HG03432 (cell line): ENCODE results near the gene OGT.
"Not testable (repeated sequence)": the region's sequence is repeated elsewhere in the genome, so short reads cannot be mapped to it uniquely, and the experiment has no call there.

Experiments used
- ATAC-seq: cut with Tn5 transposase; IDR thresholded peaks from one replicate; pipeline ENCODE4 v1.9.1; 2021; ENCODE audit warnings: mild to moderate bottlenecking, moderate library complexity; ENCODE audit not compliant: unreplicated experiment

The OGT gene

DNA sequence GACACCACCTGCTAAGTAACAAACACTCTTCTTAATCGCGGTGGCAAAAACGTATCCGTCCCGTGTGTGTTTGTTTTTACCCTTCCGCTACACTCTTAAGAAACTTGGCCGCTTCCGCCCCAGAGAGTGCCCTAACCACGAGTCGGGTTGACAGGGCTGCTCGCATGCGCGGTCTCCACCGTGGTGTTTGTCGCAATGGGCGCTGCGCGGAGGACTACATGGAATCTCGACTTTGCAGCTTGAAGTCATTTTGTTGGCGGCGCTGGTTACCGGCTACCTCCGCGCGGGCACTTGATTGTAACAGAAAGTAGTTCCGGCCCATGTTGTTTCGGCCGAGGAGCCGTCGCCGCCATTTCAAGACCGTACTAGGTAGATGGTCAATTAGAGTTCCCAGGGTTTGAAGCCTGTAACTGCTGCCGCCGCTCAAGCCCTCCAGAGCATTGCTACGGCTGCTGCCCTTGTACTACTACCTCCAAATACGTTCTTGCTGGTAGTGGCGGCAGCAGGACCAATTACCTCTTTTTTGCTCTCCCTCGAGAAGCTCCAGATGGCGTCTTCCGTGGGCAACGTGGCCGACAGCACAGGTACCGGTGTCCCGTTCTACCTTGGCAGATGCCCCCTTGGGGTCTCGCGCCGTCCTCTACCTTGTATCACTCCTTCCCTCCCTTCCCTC, at the start of gene OGT:
OGT (plus strand) TSS at position 352 of the 673 bp plus-strand sequence; CDS start at position 548, 196 bp downstream.
- ATAC-seq: peak; percentile 83

GRCh38 chrX:71487814-71488213, 45.1 kb upstream of the OGT start:
- no peak for ATAC-seq

DNA sequence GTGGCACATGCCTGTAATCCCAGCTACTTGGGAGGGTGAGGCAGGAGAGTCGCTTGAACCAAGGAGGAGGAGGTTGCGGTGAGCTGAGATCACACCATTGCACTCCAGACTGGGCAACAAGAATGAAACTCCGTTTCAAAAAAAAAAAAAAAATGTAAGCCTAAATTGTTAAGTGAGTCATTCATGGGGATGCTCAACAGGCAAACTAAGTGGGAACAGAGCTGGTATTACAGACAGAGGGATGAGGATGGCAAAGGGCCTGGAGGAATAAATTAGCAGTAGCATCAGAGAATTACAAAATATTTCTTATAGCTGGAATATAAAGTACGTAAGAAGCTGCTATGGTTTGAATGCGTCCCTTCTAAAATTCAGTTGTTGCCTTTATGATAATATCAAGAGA, 43.4 kb upstream of the OGT start:
- no peak for ATAC-seq

GRCh38 chrX:71492231-71493065, 40.5 kb upstream of the OGT start:
- ATAC-seq: peak; percentile 69

- no peak for ATAC-seq
These were observed 39.7 kb upstream of the OGT start for GRCh38 chrX:71493111-71493613.

- ATAC-seq: not testable (repeated sequence)
These were observed 36.9 kb upstream of the OGT start for GRCh38 chrX:71495979-71496378.

DNA sequence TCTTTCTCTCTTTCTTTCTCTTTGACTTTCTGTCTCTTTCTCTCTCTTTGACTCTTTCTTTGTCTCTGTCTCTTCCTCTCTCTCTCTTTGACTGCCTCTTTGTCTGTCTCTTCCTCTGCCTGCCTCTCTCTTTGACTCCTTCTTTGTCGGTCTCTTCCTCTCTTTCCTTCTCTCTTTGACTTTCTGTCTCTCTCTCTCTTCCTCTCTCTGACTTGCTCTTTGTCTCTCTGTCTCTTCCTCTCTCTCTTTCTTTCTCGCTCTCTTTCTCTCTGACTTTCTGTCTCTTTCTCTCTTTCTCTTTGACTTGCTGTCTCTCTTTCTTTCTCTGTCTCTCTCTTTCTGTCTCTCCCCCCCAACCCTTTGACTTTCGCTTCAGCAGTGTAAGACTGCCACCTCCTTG, 36.4 kb upstream of the OGT start:
- ATAC-seq: no peak

- not testable (repeated sequence) for ATAC-seq
These were observed 30.8 kb upstream of the OGT start for GRCh38 chrX:71502080-71502479.

DNA sequence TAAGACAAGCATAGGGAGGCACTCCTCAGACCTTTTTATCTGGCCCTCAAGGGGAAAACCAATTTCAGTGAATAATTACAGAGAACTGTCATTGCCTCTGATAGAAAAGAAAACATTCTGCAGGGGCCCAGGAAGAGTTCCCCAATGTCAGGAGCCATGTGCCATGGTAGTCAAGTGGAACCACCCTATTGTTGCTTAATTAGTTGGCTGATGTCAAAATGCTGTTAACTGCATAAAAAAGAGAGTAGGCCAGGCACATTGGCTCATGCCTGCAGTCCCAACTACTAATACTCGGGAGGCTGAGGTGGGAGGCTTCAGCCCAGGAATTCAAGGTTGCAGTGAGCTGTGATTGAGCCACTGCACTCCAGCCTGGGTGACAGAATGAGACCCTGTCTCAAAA, 28.6 kb upstream of the OGT start:
- no peak for ATAC-seq

DNA sequence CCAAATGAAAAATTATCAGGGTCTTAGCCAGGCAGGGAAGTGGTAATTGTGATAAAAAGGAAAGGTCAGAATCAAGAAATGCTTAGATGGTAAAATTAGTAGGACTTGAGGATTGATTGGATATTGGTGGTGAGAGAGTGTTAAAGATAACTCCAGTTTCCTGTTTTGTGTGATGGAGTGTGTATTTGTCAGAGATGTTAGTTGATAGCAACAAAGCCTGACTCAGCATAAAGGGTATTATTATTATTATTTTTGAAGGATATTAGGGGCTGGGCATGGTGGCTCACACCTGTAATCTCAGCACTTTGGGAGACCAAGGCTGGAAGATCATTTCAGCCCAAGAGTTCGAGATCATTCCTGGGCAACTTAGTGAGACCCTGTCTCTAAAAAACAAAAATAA, 23.6 kb upstream of the OGT start:
- no peak for ATAC-seq

DNA sequence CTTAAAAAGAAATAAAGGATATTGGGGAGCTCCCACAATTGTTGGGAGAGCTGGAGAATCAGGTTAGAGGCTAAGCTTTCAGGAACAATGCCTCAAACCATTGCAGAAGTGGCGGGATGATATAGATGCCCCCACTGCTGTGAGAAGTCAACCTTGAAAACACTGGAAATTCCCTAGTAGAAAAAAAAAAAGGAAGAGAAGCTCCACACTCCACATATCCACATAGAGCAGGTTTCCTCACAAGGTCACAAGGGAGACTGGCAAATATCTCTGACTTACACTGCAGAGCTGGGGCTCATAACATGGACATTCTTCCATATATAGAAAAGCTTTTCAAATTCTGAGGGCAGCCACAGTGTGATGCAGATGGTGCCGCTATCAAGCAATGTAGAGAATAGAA, 22.7 kb upstream of the OGT start:
- no peak for ATAC-seq

DNA sequence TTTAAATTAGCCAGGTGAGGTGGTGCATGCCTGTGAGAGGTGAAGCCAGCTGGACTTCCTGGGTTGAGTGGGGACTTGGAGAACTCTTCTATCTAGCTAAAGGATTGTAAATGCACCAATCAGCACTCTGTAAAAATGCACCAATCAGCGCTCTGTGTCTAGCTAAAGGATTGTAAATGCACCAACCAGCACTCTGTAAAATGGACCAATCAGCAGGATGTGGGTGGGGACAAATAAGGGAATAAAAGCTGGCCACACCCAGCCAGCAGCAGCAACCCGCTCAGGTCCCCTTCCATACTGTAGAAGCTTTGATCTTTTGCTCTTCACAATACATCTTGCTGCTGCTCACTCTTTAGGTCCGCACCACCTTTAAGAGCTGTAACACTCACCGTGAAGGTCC, 19.2 kb upstream of the OGT start:
- ATAC-seq: not testable (repeated sequence)

GRCh38 chrX:71514367-71515037, 18.4 kb upstream of the OGT start:
- ATAC-seq: peak; percentile 93

- ATAC-seq: no peak
These were observed 17.9 kb upstream of the OGT start for GRCh38 chrX:71515038-71515396.

- ATAC-seq: no peak
These were observed 7.6 kb upstream of the OGT start for GRCh38 chrX:71525316-71525715.

GRCh38 chrX:71532078-71532752, 689 bp upstream of the OGT start:
- ATAC-seq: peak; percentile 27

DNA sequence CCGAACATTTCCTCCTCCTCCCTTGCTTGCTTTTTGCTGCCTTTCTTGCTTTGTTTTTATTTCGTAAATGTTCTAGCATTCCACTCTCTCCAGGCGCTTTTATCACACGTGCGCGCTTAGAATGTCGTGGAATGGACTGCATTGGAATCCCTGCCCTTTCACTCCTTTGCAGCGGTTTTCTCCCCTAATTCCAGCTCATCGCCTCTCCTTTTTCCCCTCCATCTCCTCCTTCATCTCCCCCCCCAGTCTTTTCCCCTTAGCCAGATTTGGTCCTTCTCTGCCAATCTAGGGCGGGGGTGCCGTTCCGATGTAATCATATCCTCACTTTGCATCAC, 579 bp downstream of the OGT start:
- no peak for ATAC-seq

GRCh38 chrX:71533851-71534561, 1.1 kb downstream of the OGT start:
- ATAC-seq: no peak

GRCh38 chrX:71534773-71535544, 2.1 kb downstream of the OGT start:
- ATAC-seq: no peak

DNA sequence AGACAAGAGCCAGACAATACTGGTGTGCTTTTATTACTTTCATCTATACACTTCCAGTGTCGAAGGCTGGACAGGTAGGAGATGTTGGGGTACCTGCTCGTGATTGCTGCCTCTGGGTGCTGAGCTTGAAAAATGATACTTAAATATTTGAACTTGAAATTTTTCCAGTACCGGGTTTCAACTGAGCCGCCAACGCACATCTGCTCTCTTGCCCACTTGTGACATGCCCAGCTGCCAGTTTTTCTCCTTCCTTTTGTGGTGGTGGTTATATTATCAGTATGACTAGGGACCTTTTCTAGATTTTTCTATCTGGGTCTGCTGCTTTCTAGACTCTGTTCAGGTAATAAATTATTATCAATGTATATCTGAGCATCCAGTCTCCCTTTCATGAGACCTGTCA, 3.4 kb downstream of the OGT start:
- ATAC-seq: no peak
